HG02571 (cell line): ENCODE results near the gene MIGA2.

Source experiments
- ATAC-seq: cut with Tn5 transposase; IDR thresholded peaks from one replicate; pipeline ENCODE4 v1.9.1; 2021; ENCODE audit warnings: mild to moderate bottlenecking, moderate library complexity; ENCODE audit not compliant: unreplicated experiment

MIGA2 gene

GRCh38 chr9:129118799-129119198, 82.4 kb downstream of the MIGA2 start:
- ATAC-seq: no peak

- ATAC-seq: no peak
Measured at GRCh38 chr9:129121483-129121882, 85.1 kb downstream of the MIGA2 start.
